GM23248 (cell line): ENCODE measurements around the gene STXBP4.

ENCODE experiments used
- EZH2 ChIP-seq: fragments of 200-600 bp; sonication (generic); IDR thresholded peaks from 2 replicates; pipeline ENCODE4 v1.6.1; 2018; ENCODE audit warnings: antibody characterized with exemption, mild to moderate bottlenecking; ENCODE audit not compliant: insufficient read depth, poor library complexity, severe bottlenecking
- EZH2phosphoT487 ChIP-seq: fragments of 200-600 bp; sonication (generic); IDR thresholded peaks from 2 replicates; pipeline ENCODE4 v1.6.1; 2018; ENCODE audit warnings: antibody characterized with exemption, moderate library complexity, mild to moderate bottlenecking, low read depth; ENCODE audit not compliant: insufficient read depth

DNA sequence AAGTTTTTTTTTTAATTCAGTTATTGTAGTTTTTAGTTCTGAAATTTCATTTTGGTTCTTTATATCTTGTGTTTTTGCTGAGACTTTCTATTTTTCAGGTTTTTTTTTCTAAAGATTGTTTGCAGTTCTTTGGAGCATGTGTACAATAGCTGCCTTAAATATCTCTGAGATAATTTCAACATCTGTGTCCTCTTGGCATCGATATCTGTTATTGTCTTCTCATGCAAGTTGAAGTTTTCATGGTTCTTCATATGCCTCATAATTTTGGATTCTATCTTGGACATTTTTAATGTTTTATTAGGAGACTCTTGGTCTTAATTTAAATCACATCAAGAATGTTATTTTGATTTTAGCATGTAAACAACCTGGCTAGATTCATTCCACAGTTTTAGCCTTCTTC, 22.9 kb upstream of the STXBP4 start:
- TF ChIP-seq EZH2 (no peak), EZH2phosphoT487 (no peak)
